ENCODE results near the gene MVD. TPM values are rescaled to one million over a fixed set of nuclear protein-coding genes. Genes with fewer than 3 reads are reported as not detected.

Gene MVD
- polyA plus RNA-seq, 3 donors, result 9.0 to 17.9 (median 12.2) TPM

- Histone ChIP-seq H2AFZ (ENCODE audit: insufficient read depth, low read depth, low read length, poor library complexity, severe bottlenecking) (no peak overlapping the region), H3K79me2 (ENCODE audit: insufficient read depth, low read length) (peaks cover 42% of the 10 kb centered on the region), H3K4me3 (replicated peaks in 1 of 3; ENCODE audit: low read depth in 2 of 3, low read length in 3 of 3) (no peak overlapping the region), H3K9ac (ENCODE audit: insufficient read depth, low read length, poor library complexity, severe bottlenecking) (no peak overlapping the region), H4K20me1 (ENCODE audit: insufficient read depth, low read length) (peaks cover 99% of the 10 kb centered on the region), H3K36me3 (replicated peaks in 1 of 2; ENCODE audit: control insufficient read depth in 1 of 2, insufficient read depth in 2 of 2, low read length in 2 of 2) (peaks cover 42 to 49% of the 10 kb centered on the region in 2 donors), H3K9me3 (replicated peaks in 1 of 2; ENCODE audit: control insufficient read depth in 1 of 2, insufficient read depth in 1 of 2, low read length in 2 of 2) (peaks cover 0 to 1% of the 10 kb centered on the region in 2 donors), H3K4me2 (replicated peaks; ENCODE audit: extremely low read depth, low read length, poor library complexity, severe bottlenecking) (no peak overlapping the region), H3K27me3 (ENCODE audit: control insufficient read depth in 2 of 2, insufficient read depth in 2 of 2, low read length in 2 of 2) (peaks cover 18 to 25% of the 10 kb centered on the region in 2 donors), H3K27ac (ENCODE audit: low read depth in 1 of 2, low read length in 2 of 2) (no peak overlapping the region), H3K4me1 (ENCODE audit: control insufficient read depth in 1 of 2, insufficient read depth in 2 of 2, low read length in 2 of 2) (peaks cover 26 to 32% of the 10 kb centered on the region in 2 donors)
- Mint-ChIP-seq H3K9me3 (peaks cover 0 to 14% (median 5%) of the 10 kb centered on the region in 7 donors), H3K36me3 (peaks cover 31 to 47% of the 10 kb centered on the region in 2 donors), H3K27me3 (ENCODE audit: low read depth in 3 of 3) (peaks cover 22 to 30% (median 23%) of the 10 kb centered on the region in 3 donors), H3K27ac (peak overlapping the region in 2 of 7 donors; percentile 25 to 54), H3K4me3 (peak overlapping the region in 1 of 2 donors; percentile 31), H3K4me1 (peaks cover 42% of the 10 kb centered on the region)
- no peak for DNase-seq
- intact Hi-C loops (cut with micrococcal nuclease), result no loop called here
- WGBS (ENCODE audit: insufficient coverage), result 95% methylated on average over 5 of the region's 9 CpGs
- TF ChIP-seq CTCF (IDR thresholded peaks at IDR 0.05), result no peak
Observed at GRCh38 chr16:88643644-88643932, 19.3 kb downstream of the MVD start.

- Histone ChIP-seq H3K79me2 (ENCODE audit: insufficient read depth, low read length) (peaks cover 36% of the 10 kb centered on the region), H3K9me3 (replicated peaks in 1 of 2; ENCODE audit: control insufficient read depth in 1 of 2, insufficient read depth in 1 of 2, low read length in 2 of 2) (peaks cover 0 to 5% of the 10 kb centered on the region in 2 donors), H3K27ac (ENCODE audit: low read depth in 1 of 2, low read length in 2 of 2) (no peak overlapping the region), H3K36me3 (replicated peaks in 1 of 2; ENCODE audit: control insufficient read depth in 1 of 2, insufficient read depth in 2 of 2, low read length in 2 of 2) (peaks cover 42 to 49% of the 10 kb centered on the region in 2 donors), H3K4me3 (replicated peaks in 1 of 3; ENCODE audit: low read depth in 2 of 3, low read length in 3 of 3) (no peak overlapping the region), H4K20me1 (ENCODE audit: insufficient read depth, low read length) (peaks cover 94% of the 10 kb centered on the region), H2AFZ (ENCODE audit: insufficient read depth, low read depth, low read length, poor library complexity, severe bottlenecking) (no peak overlapping the region), H3K9ac (ENCODE audit: insufficient read depth, low read length, poor library complexity, severe bottlenecking) (no peak overlapping the region), H3K4me1 (ENCODE audit: control insufficient read depth in 1 of 2, insufficient read depth in 2 of 2, low read length in 2 of 2) (peaks cover 21 to 27% of the 10 kb centered on the region in 2 donors), H3K4me2 (replicated peaks; ENCODE audit: extremely low read depth, low read length, poor library complexity, severe bottlenecking) (no peak overlapping the region), H3K27me3 (ENCODE audit: control insufficient read depth in 2 of 2, insufficient read depth in 2 of 2, low read length in 2 of 2) (peaks cover 21 to 31% of the 10 kb centered on the region in 2 donors)
- Mint-ChIP-seq H3K4me3 (no peak overlapping the region), H3K36me3 (peaks cover 31 to 47% of the 10 kb centered on the region in 2 donors), H3K9me3 (peaks cover 0 to 14% (median 6%) of the 10 kb centered on the region in 7 donors), H3K27ac (peak overlapping the region in 2 of 7 donors; percentile 66 to 81), H3K27me3 (ENCODE audit: low read depth in 3 of 3) (peaks cover 27 to 35% (median 28%) of the 10 kb centered on the region in 3 donors), H3K4me1 (peaks cover 37% of the 10 kb centered on the region)
- 82% methylated on average over 41 of the region's 58 CpGs for WGBS (ENCODE audit: insufficient coverage)
- no peak for TF ChIP-seq CTCF (IDR thresholded peaks at IDR 0.05)
- DNase-seq, result no peak
- intact Hi-C loops (cut with micrococcal nuclease), result no loop called here
Observed at GRCh38 chr16:88642881-88643643, 19.8 kb downstream of the MVD start.

Measured in CD14-positive monocyte (primary cell).